DND-41 (cell line): ENCODE data around the gene MIXL1.

Experiments used
- ATAC-seq: fragments of 200-7000 bp; cut with Tn5 transposase; 3 replicates; pipeline ENCODE4 v1.9.1; 2021; ENCODE audit warnings: low read depth; ENCODE audit not compliant: insufficient read depth
- DNase-seq: peaks from one replicate; pipeline ENCODE4 v3.0.0-alpha.2; 2020
- H2AFZ ChIP-seq: 2 replicates; pipeline ENCODE4 v1.6.0; 2012; ENCODE audit warnings: low read depth, low read length
- H3K27ac ChIP-seq: 2 replicates; pipeline ENCODE4 v1.5.1; 2012; ENCODE audit warnings: low read length, inconsistent platforms
- H3K27me3 ChIP-seq: fragments of 200-600 bp; sonication (generic); 2 replicates; pipeline ENCODE4 v1.6.0; 2012; ENCODE audit warnings: low read length, mild to moderate bottlenecking, inconsistent platforms; ENCODE audit not compliant: insufficient read depth, poor library complexity
- H3K36me3 ChIP-seq: 2 replicates; pipeline ENCODE4 v1.5.1; 2012; ENCODE audit warnings: low read length, inconsistent platforms; ENCODE audit not compliant: insufficient read depth
- H3K4me1 ChIP-seq: 2 replicates; pipeline ENCODE4 v1.5.1; 2012; ENCODE audit warnings: mild to moderate bottlenecking, low read length; ENCODE audit not compliant: insufficient read depth
- H3K4me2 ChIP-seq: 2 replicates; pipeline ENCODE4 v1.6.0; 2012; ENCODE audit warnings: mild to moderate bottlenecking, moderate library complexity, low read length, inconsistent platforms; ENCODE audit not compliant: insufficient read depth
- H3K4me3 ChIP-seq, 2 experiments: fragments of 200-600 bp in 1 of 2; shearing (Covaris generic) in 1 of 2; 2 replicates each; pipeline ENCODE4 v1.5.1; 2012 to 2016; ENCODE audit warnings: inconsistent platforms in 2 of 2, low read length in 2 of 2, mild to moderate bottlenecking in 2 of 2, low read depth in 1 of 2, moderate library complexity in 1 of 2
- H3K79me2 ChIP-seq: 2 replicates; pipeline ENCODE4 v1.6.0; 2012; ENCODE audit warnings: low read length, inconsistent platforms; ENCODE audit not compliant: insufficient read depth
- H3K9ac ChIP-seq: 2 replicates; pipeline ENCODE4 v1.6.0; 2012; ENCODE audit warnings: low read depth, mild to moderate bottlenecking, inconsistent platforms, low read length, moderate library complexity
- H3K9me3 ChIP-seq: 2 replicates; pipeline ENCODE4 v1.5.1; 2012; ENCODE audit warnings: low read length, moderate library complexity, mild to moderate bottlenecking, inconsistent platforms; ENCODE audit not compliant: insufficient read depth, severe bottlenecking
- H4K20me1 ChIP-seq: 2 replicates; pipeline ENCODE4 v1.6.0; 2012; ENCODE audit warnings: low read length; ENCODE audit not compliant: insufficient read depth
- EZH2 ChIP-seq: IDR thresholded peaks from 3 replicates; pipeline ENCODE4 v1.6.1; 2012; ENCODE audit warnings: borderline replicate concordance, low read depth, mild to moderate bottlenecking, moderate library complexity, low read length, inconsistent platforms; ENCODE audit not compliant: severe bottlenecking
- TF ChIP-seq, protein P1 (sequence below): IDR thresholded peaks from 2 replicates; pipeline ENCODE4 v1.5.1; 2012; ENCODE audit warnings: borderline replicate concordance, low read length, moderate library complexity, mild to moderate bottlenecking; ENCODE audit not compliant: poor library complexity, severe bottlenecking; ENCODE audit errors: extremely low read depth

MIXL1 gene

GRCh38 chr1:226210571-226211176 lies 12.8 kb upstream of the MIXL1 start:
- Histone ChIP-seq H3K79me2 (no peaks in the 10 kb centered on the region), H2AFZ (no peak overlapping the region), H3K9me3 (no peaks in the 10 kb centered on the region), H4K20me1 (no peaks in the 10 kb centered on the region), H3K9ac (no peak overlapping the region), H3K27me3 (peaks cover 6% of the 10 kb centered on the region), H3K4me1 (no peaks in the 10 kb centered on the region), H3K27ac (no peak overlapping the region), H3K4me3 (no peak overlapping the region), H3K36me3 (no peaks in the 10 kb centered on the region), H3K4me2 (no peak overlapping the region)
- no peak for ATAC-seq
- TF ChIP-seq EZH2, result no peak
- TF ChIP-seq, protein P1, sequence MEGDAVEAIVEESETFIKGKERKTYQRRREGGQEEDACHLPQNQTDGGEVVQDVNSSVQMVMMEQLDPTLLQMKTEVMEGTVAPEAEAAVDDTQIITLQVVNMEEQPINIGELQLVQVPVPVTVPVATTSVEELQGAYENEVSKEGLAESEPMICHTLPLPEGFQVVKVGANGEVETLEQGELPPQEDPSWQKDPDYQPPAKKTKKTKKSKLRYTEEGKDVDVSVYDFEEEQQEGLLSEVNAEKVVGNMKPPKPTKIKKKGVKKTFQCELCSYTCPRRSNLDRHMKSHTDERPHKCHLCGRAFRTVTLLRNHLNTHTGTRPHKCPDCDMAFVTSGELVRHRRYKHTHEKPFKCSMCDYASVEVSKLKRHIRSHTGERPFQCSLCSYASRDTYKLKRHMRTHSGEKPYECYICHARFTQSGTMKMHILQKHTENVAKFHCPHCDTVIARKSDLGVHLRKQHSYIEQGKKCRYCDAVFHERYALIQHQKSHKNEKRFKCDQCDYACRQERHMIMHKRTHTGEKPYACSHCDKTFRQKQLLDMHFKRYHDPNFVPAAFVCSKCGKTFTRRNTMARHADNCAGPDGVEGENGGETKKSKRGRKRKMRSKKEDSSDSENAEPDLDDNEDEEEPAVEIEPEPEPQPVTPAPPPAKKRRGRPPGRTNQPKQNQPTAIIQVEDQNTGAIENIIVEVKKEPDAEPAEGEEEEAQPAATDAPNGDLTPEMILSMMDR, result no peak
- no peak for DNase-seq

DNA sequence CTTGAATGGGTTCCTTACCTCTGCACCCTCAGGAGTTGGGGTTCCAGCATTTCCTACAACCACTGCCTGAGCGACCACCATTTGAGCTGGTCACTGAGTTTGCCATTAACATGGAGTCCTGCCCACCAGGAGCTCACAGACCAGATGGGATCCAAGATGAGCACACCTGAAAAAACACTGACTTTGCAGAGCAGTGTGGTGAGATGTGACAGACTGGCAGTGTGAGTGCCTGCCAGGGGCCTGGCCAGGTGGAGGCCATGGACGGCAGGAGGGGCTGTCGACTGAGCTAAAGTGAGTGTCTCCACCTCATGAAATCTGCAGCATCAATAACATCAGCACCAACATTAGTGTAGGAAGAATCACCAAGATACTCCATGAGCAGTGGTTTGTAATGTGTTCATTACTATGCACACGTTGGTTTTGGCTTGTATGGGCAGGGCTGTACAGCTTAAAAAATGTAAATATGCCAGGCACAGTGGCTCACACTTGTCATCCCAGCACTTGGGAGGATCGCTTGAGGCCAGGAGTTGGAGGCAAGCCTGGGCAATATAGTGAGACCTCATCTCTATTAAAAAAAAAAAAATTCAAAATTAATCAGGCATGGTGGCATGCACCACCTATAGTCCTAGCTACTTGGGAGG lies 12.2 kb upstream of the MIXL1 start:
- Histone ChIP-seq H3K9me3 (no peaks in the 10 kb centered on the region), H3K27ac (no peak overlapping the region), H3K4me3 (no peak overlapping the region), H3K36me3 (no peaks in the 10 kb centered on the region), H3K4me2 (no peak overlapping the region), H2AFZ (no peak overlapping the region; the same call in 1 of the 2 replicates), H4K20me1 (no peaks in the 10 kb centered on the region), H3K27me3 (peaks cover 6% of the 10 kb centered on the region), H3K79me2 (no peaks in the 10 kb centered on the region), H3K4me1 (no peaks in the 10 kb centered on the region), H3K9ac (no peak overlapping the region)
- ATAC-seq (no peak), DNase-seq (no peak)
- TF ChIP-seq, protein P1, result no peak
- TF ChIP-seq EZH2, result no peak

DNA sequence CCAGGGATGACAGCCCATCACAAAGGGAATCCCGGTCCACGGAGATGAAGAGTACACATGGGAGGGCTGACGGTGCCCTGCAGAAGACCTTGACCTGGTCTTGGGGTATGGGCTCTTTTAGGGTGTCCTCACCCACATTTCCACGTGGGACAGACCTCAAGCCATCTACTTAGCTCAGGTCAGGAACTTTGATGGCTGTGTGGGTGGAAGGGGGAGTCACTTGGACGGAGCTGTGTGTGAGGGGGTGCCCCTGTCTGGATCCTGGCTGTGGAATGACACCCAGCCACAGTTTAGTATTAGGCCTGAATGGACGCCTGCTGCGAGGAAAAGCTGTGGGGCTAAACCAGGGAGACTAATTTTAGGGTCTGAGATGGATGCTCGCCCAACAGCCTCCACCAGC lies 10.9 kb upstream of the MIXL1 start:
- Histone ChIP-seq H3K27ac (no peak overlapping the region), H2AFZ (no peak overlapping the region)
- ATAC-seq, result no peak

More for the DNA sequence above, 10.9 kb upstream of the MIXL1 start:
- Histone ChIP-seq H3K4me1 (no peaks in the 10 kb centered on the region), H3K4me2 (no peak overlapping the region), H3K27me3 (peaks cover 6% of the 10 kb centered on the region), H3K79me2 (no peaks in the 10 kb centered on the region), H3K4me3 (no peak overlapping the region), H3K9ac (no peak overlapping the region), H4K20me1 (no peaks in the 10 kb centered on the region), H3K9me3 (no peaks in the 10 kb centered on the region), H3K36me3 (no peaks in the 10 kb centered on the region)
- TF ChIP-seq EZH2, result no peak
- TF ChIP-seq, protein P1, result no peak
- DNase-seq, result no peak
